Adrenal gland (tissue), 5 donors: ENCODE measurements around the gene MDP1.

ENCODE experiments used
- CTCF ChIP-seq, 6 experiments: fragments of 450-650 bp in 4 of 6; fragments of 200-600 bp in 2 of 6; sonication (generic) in 1 of 6; IDR thresholded peaks; 1 replicate in 5 of 6; 2 replicates in 1 of 6; pipeline versions ENCODE4 v1.5.1 to v1.8.0; 2016 to 2021; ENCODE audit warnings: antibody characterized with exemption in 6 of 6, mild to moderate bottlenecking in 2 of 6, moderate library complexity in 1 of 6
- POLR2A ChIP-seq, 2 donors: fragments of 450-650 bp; IDR thresholded peaks; one replicate each; pipeline ENCODE4 v1.6.1; 2017; ENCODE audit warnings: antibody characterized with exemption in 2 of 2, mild to moderate bottlenecking in 2 of 2, moderate library complexity in 1 of 2
- donor health status: DM: no; HTN: no; CAD: no.

GRCh38 chr14:24232121-24232644, 16.3 kb upstream of the MDP1 start, which contains the start of gene NEDD8:
- TF ChIP-seq CTCF (IDR thresholded peaks at IDR 0.05): no peak
- peak in 1 of 2 donors; percentile 13 for TF ChIP-seq POLR2A (IDR thresholded peaks at IDR 0.05)
